ENCODE results near the gene DRD4. TPM values are rescaled to one million over a fixed set of nuclear protein-coding genes. Genes with fewer than 3 reads are reported as not detected.

Gene DRD4
- total RNA-seq, 2 donors from 2014 or later: 0.68 TPM

DNA sequence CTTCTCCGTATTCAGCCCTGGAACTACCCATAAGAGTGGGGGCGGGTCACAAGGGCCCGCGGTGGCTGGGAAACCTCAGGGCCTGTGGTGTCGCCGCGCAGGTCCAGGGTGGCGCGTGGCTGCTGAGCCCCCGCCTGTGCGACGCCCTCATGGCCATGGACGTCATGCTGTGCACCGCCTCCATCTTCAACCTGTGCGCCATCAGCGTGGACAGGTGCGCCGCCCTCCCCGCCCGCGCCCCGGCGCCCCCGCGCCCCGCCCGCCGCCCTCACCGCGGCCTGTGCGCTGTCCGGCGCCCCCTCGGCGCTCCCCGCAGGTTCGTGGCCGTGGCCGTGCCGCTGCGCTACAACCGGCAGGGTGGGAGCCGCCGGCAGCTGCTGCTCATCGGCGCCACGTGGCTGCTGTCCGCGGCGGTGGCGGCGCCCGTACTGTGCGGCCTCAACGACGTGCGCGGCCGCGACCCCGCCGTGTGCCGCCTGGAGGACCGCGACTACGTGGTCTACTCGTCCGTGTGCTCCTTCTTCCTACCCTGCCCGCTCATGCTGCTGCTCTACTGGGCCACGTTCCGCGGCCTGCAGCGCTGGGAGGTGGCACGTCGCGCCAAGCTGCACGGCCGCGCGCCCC, 2.4 kb downstream of the DRD4 start:
- TF ChIP-seq, protein P1, sequence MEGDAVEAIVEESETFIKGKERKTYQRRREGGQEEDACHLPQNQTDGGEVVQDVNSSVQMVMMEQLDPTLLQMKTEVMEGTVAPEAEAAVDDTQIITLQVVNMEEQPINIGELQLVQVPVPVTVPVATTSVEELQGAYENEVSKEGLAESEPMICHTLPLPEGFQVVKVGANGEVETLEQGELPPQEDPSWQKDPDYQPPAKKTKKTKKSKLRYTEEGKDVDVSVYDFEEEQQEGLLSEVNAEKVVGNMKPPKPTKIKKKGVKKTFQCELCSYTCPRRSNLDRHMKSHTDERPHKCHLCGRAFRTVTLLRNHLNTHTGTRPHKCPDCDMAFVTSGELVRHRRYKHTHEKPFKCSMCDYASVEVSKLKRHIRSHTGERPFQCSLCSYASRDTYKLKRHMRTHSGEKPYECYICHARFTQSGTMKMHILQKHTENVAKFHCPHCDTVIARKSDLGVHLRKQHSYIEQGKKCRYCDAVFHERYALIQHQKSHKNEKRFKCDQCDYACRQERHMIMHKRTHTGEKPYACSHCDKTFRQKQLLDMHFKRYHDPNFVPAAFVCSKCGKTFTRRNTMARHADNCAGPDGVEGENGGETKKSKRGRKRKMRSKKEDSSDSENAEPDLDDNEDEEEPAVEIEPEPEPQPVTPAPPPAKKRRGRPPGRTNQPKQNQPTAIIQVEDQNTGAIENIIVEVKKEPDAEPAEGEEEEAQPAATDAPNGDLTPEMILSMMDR (IDR thresholded peaks at IDR 0.05): no peak
- TF ChIP-seq POLR2AphosphoS5 (IDR thresholded peaks at IDR 0.05) (no peak), POLR2A (IDR thresholded peaks at IDR 0.05) (no peak)
- WGBS: 54% methylated on average over 55 of the region's 80 CpGs
- H3K4me3 ChIP-seq: no peak overlapping the region
- no peaks in the 10 kb centered on the region for H3K27me3 ChIP-seq (replicated peaks; ENCODE audit: insufficient read depth)
- no peaks in the 10 kb centered on the region for H3K4me1 ChIP-seq (replicated peaks)
- intact Hi-C loops (cut with DNase I): no loop called here
- H3K36me3 ChIP-seq: peaks cover 0 to 3% of the 10 kb centered on the region in 2 donors
- H3K9me3 ChIP-seq: no peaks in the 10 kb centered on the region
- no peak overlapping the region for H3K27ac ChIP-seq
- DNase-seq (ENCODE audit: low spot score): no peak

- Histone ChIP-seq H3K36me3 (peaks cover 0 to 3% of the 10 kb centered on the region in 2 donors), H3K4me3 (no peak overlapping the region), H3K27ac (no peak overlapping the region), H3K27me3 (replicated peaks; ENCODE audit: insufficient read depth) (no peaks in the 10 kb centered on the region), H3K4me1 (replicated peaks) (no peaks in the 10 kb centered on the region), H3K9me3 (no peaks in the 10 kb centered on the region)
- no peak for TF ChIP-seq POLR2A (IDR thresholded peaks at IDR 0.05)
- TF ChIP-seq POLR2AphosphoS5 (IDR thresholded peaks at IDR 0.05): no peak
- TF ChIP-seq, protein P1 (IDR thresholded peaks at IDR 0.05): no peak
- DNase-seq (ENCODE audit: low spot score): no peak
- intact Hi-C loops (cut with DNase I): no loop called here
- 62% methylated on average over 46 of the region's 69 CpGs for WGBS
Measured at GRCh38 chr11:640021-640706, 3.1 kb downstream of the DRD4 start.

GRCh38 chr11:641806-642370, 4.8 kb downstream of the DRD4 start:
- no peak overlapping the region for H3K4me3 ChIP-seq
- no peaks in the 10 kb centered on the region for H3K9me3 ChIP-seq
- H3K4me1 ChIP-seq (replicated peaks): no peaks in the 10 kb centered on the region
- no peak for DNase-seq (ENCODE audit: low spot score)
- 91% methylated on average over 18 of the region's 19 CpGs for WGBS
- peaks cover 0 to 3% of the 10 kb centered on the region in 2 donors for H3K36me3 ChIP-seq
- intact Hi-C loops (cut with DNase I): no loop called here
- H3K27ac ChIP-seq: no peak overlapping the region
- TF ChIP-seq POLR2A (IDR thresholded peaks at IDR 0.05): no peak
- TF ChIP-seq POLR2AphosphoS5 (IDR thresholded peaks at IDR 0.05): no peak
- TF ChIP-seq, protein P1 (IDR thresholded peaks at IDR 0.05): no peak
- no peaks in the 10 kb centered on the region for H3K27me3 ChIP-seq (replicated peaks; ENCODE audit: insufficient read depth)

DNA sequence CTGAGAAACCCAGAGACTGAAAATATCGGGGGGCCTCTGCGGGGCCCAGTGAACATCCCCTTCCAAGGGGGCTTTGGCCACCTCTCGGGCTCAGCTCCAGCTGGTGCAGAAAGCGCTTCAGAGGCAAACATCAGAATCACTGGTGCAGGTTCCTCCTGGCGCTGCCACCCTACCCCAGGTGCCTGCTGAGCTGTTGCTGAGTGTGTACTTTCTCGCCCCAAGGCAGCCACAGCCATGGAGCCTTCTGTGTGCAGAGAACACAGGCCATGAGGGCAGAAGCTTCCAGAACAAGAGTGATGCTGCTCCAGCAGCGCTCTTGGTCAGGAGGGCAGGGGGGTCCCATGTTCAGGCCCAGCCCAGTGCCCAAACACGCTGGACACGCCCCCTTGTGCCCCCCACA, 6.3 kb downstream of the DRD4 start:
- Histone ChIP-seq H3K4me1 (replicated peaks) (no peaks in the 10 kb centered on the region), H3K4me3 (no peak overlapping the region), H3K27ac (no peak overlapping the region), H3K36me3 (peaks cover 0 to 3% of the 10 kb centered on the region in 2 donors), H3K9me3 (no peaks in the 10 kb centered on the region), H3K27me3 (replicated peaks; ENCODE audit: insufficient read depth) (no peaks in the 10 kb centered on the region)
- intact Hi-C loops (cut with DNase I): no loop called here
- TF ChIP-seq, protein P1 (IDR thresholded peaks at IDR 0.05): no peak
- TF ChIP-seq POLR2AphosphoS5 (IDR thresholded peaks at IDR 0.05) (no peak), POLR2A (IDR thresholded peaks at IDR 0.05) (no peak)
- 91% methylated on average over 9 of the region's 9 CpGs for WGBS
- DNase-seq (ENCODE audit: low spot score): no peak

Data from prostate gland (tissue), 2 donors.